Measurements from ENCODE around the gene ACTA1.
"Not testable (repeated sequence)": the region's sequence is repeated elsewhere in the genome, so short reads cannot be mapped to it uniquely, and the experiment has no call there.

Gene ACTA1

GRCh38 chr1:229434005-229434640 is at the start of gene ACTA1:
ACTA1 (minus strand) TSS chr1:229434094; CDS start chr1:229433115, 979 bp downstream.
- no peak for DNase-seq (ENCODE audit: low read depth)

GRCh38 chr1:229482511-229482910 is 48.6 kb upstream of the ACTA1 start:
- DNase-seq (ENCODE audit: low read depth): no peak

GRCh38 chr1:229480495-229480894 is 46.6 kb upstream of the ACTA1 start:
- DNase-seq (ENCODE audit: low read depth): no peak

GRCh38 chr1:229479660-229480399 is 45.9 kb upstream of the ACTA1 start:
- no peak for DNase-seq (ENCODE audit: low read depth)

GRCh38 chr1:229478852-229479251 is 45.0 kb upstream of the ACTA1 start:
- no peak for DNase-seq (ENCODE audit: low read depth)

- not testable (repeated sequence) for DNase-seq (ENCODE audit: low read depth)
Measured at GRCh38 chr1:229475859-229476258, 42.0 kb upstream of the ACTA1 start.

GRCh38 chr1:229474509-229474908 is 40.6 kb upstream of the ACTA1 start:
- no peak for DNase-seq (ENCODE audit: low read depth)

GRCh38 chr1:229471175-229471574 is 37.3 kb upstream of the ACTA1 start:
- DNase-seq (ENCODE audit: low read depth): no peak

- no peak for DNase-seq (ENCODE audit: low read depth)
Measured at GRCh38 chr1:229470406-229471043, 36.6 kb upstream of the ACTA1 start.

GRCh38 chr1:229466887-229467286 is 33.0 kb upstream of the ACTA1 start:
- no peak for DNase-seq (ENCODE audit: low read depth)

GRCh38 chr1:229464672-229465071 is 30.8 kb upstream of the ACTA1 start:
- no peak for DNase-seq (ENCODE audit: low read depth)

GRCh38 chr1:229461032-229461668 is 27.3 kb upstream of the ACTA1 start:
- no peak for DNase-seq (ENCODE audit: low read depth)

GRCh38 chr1:229459815-229460214 is 25.9 kb upstream of the ACTA1 start:
- DNase-seq (ENCODE audit: low read depth): no peak

- DNase-seq (ENCODE audit: low read depth): no peak
Measured at GRCh38 chr1:229457436-229457835, 23.5 kb upstream of the ACTA1 start.

GRCh38 chr1:229456016-229456415 is 22.1 kb upstream of the ACTA1 start:
- no peak for DNase-seq (ENCODE audit: low read depth)

GRCh38 chr1:229454056-229454455 is 20.2 kb upstream of the ACTA1 start:
- DNase-seq (ENCODE audit: low read depth): no peak

GRCh38 chr1:229452956-229453801 is 19.3 kb upstream of the ACTA1 start:
- no peak for DNase-seq (ENCODE audit: low read depth)

GRCh38 chr1:229448845-229449244 is 15.0 kb upstream of the ACTA1 start:
- no peak for DNase-seq (ENCODE audit: low read depth)

- no peak for DNase-seq (ENCODE audit: low read depth)
Measured at GRCh38 chr1:229448354-229448753, 14.5 kb upstream of the ACTA1 start.

GRCh38 chr1:229447809-229448252 is 13.9 kb upstream of the ACTA1 start:
- DNase-seq (ENCODE audit: low read depth): no peak

- no peak for DNase-seq (ENCODE audit: low read depth)
Measured at GRCh38 chr1:229445828-229446227, 11.9 kb upstream of the ACTA1 start.
